IMR-90 (cell line): ENCODE results near the gene KCNMA1. TPM values are rescaled to one million over a fixed set of nuclear protein-coding genes. Genes with fewer than 3 reads are reported as not detected.
A peak's percentile ranks its signal among the peaks of the same experiment; 100 is the strongest.

ENCODE experiments used
- ATAC-seq: fragments of 200-7000 bp; cut with Tn5 transposase; 2 replicates; pipeline ENCODE4 v1.9.1; 2020; ENCODE audit warnings: low read depth, mild to moderate bottlenecking, moderate library complexity
- BruUV-seq: library from RNA; stranded (reverse); fragments of 400-500 nt; replicated peaks from 2 replicates; lab custom pipeline; 2021; lab: Mats Ljungman, UMichigan
- CTCF ChIA-PET: fragments of 300-600 bp; formaldehyde crosslinking; extraction: SDS; loops from one replicate; lab custom pipeline; 2021; ENCODE audit warnings: antibody characterized with exemption; lab: Yijun Ruan, JAX
- POLR2A ChIA-PET: fragments of 300-600 bp; sonication (Branson Sonifier 250); formaldehyde crosslinking; loops from one replicate; lab custom pipeline; 2022; ENCODE audit warnings: antibody characterized with exemption; ENCODE audit not compliant: unreplicated experiment; lab: Charles Lee
- DNase-seq: peaks from one replicate; pipeline ENCODE4 v3.0.0; 2013
- H2AFZ ChIP-seq: replicated peaks from 2 replicates; pipeline ENCODE3; 2013; ENCODE audit warnings: low read length, mild to moderate bottlenecking; ENCODE audit not compliant: poor library complexity
- H2AK5ac ChIP-seq: 2 replicates; pipeline ENCODE4 v1.6.1; 2013; ENCODE audit warnings: low read depth, low read length, inconsistent platforms
- H2AK9ac ChIP-seq: replicated peaks from 2 replicates; pipeline ENCODE3; 2013; ENCODE audit warnings: mild to moderate bottlenecking, low read depth, low read length, moderate library complexity; ENCODE audit not compliant: poor library complexity
- H2BK120ac ChIP-seq: 2 replicates; pipeline ENCODE4 v1.6.1; 2013; ENCODE audit warnings: low read depth, low read length, inconsistent platforms
- H2BK15ac ChIP-seq: 3 replicates; pipeline ENCODE4 v1.6.1; 2013; ENCODE audit warnings: low read depth, low read length, inconsistent platforms
- H2BK20ac ChIP-seq: 2 replicates; pipeline ENCODE4 v1.6.1; 2013; ENCODE audit warnings: low read depth, mild to moderate bottlenecking, inconsistent platforms, low read length, moderate library complexity
- H2BK5ac ChIP-seq: 2 replicates; pipeline ENCODE4 v1.6.1; 2013; ENCODE audit warnings: mild to moderate bottlenecking, low read depth, low read length, inconsistent platforms; ENCODE audit not compliant: poor library complexity, severe bottlenecking
- H3K14ac ChIP-seq: replicated peaks from 2 replicates; pipeline ENCODE4 v1.6.1; 2013; ENCODE audit warnings: low read depth, low read length, inconsistent platforms
- H3K18ac ChIP-seq: 2 replicates; pipeline ENCODE4 v1.6.1; 2013; ENCODE audit warnings: low read depth, low read length, control low read depth
- H3K23ac ChIP-seq: 2 replicates; pipeline ENCODE4 v1.6.1; 2013; ENCODE audit warnings: low read depth, low read length, inconsistent platforms
- H3K27ac ChIP-seq: 2 replicates; pipeline ENCODE4 v1.5.1; 2013; ENCODE audit warnings: mild to moderate bottlenecking, control low read depth, low read length; ENCODE audit not compliant: insufficient read depth
- H3K27me3 ChIP-seq: 2 replicates; pipeline ENCODE4 v1.6.1; 2013; ENCODE audit warnings: low read length; ENCODE audit not compliant: control insufficient read depth, insufficient read depth
- H3K36me3 ChIP-seq: 2 replicates; pipeline ENCODE4 v1.6.1; 2013; ENCODE audit warnings: low read length, mixed read lengths; ENCODE audit not compliant: control insufficient read depth, insufficient read depth
- H3K4ac ChIP-seq: 2 replicates; pipeline ENCODE4 v1.6.1; 2013; ENCODE audit warnings: low read depth, low read length, inconsistent platforms
- H3K4me1 ChIP-seq: 2 replicates; pipeline ENCODE4 v1.6.1; 2013; ENCODE audit warnings: low read length, mixed read lengths; ENCODE audit not compliant: control insufficient read depth, insufficient read depth
- H3K4me2 ChIP-seq: 2 replicates; pipeline ENCODE4 v1.6.1; 2013; ENCODE audit warnings: low read depth, mild to moderate bottlenecking, control low read depth, low read length, moderate library complexity
- H3K4me3 ChIP-seq: 2 replicates; pipeline ENCODE4 v1.5.1; 2013; ENCODE audit warnings: low read depth, mild to moderate bottlenecking, control low read depth, low read length, moderate library complexity; ENCODE audit not compliant: insufficient read depth
- H3K56ac ChIP-seq: 2 replicates; pipeline ENCODE4 v1.6.1; 2013; ENCODE audit warnings: low read length, inconsistent platforms; ENCODE audit not compliant: insufficient read depth; ENCODE audit errors: extremely low read depth
- H3K79me1 ChIP-seq, 2 experiments: 2 replicates each; pipeline ENCODE4 v1.6.1; 2013; ENCODE audit warnings: low read length in 2 of 2, inconsistent platforms in 1 of 2, low read depth in 1 of 2
- H3K9ac ChIP-seq: 2 replicates; pipeline ENCODE4 v1.6.1; 2013; ENCODE audit warnings: low read depth, low read length, control low read depth
- H3K9me1 ChIP-seq: 2 replicates; pipeline ENCODE4 v1.6.1; 2013; ENCODE audit warnings: low read length, inconsistent platforms; ENCODE audit not compliant: insufficient read depth
- H3K9me3 ChIP-seq: 2 replicates; pipeline ENCODE4 v1.6.1; 2013; ENCODE audit warnings: low read length; ENCODE audit not compliant: control insufficient read depth, insufficient read depth
- H4K20me1 ChIP-seq: 2 replicates; pipeline ENCODE4 v1.6.1; 2013; ENCODE audit warnings: low read length, inconsistent platforms; ENCODE audit not compliant: insufficient read depth
- H4K5ac ChIP-seq: 2 replicates; pipeline ENCODE4 v1.6.1; 2013; ENCODE audit warnings: mild to moderate bottlenecking, low read depth, low read length, control low read depth
- H4K8ac ChIP-seq, 2 experiments: 2 replicates each; pipeline ENCODE4 v1.6.1; 2013; ENCODE audit warnings: low read depth in 2 of 2, low read length in 2 of 2, control low read depth in 1 of 2, inconsistent platforms in 1 of 2
- H4K91ac ChIP-seq: 2 replicates; pipeline ENCODE4 v1.6.1; 2013; ENCODE audit warnings: low read depth, low read length, inconsistent platforms; ENCODE audit not compliant: insufficient read depth
- BHLHE40 ChIP-seq: fragments of 150-350 bp; IDR thresholded peaks from 2 replicates; pipeline ENCODE4 v1.6.1; 2016; ENCODE audit warnings: mild to moderate bottlenecking, low read depth, low read length
- CEBPB ChIP-seq: IDR thresholded peaks from 2 replicates; pipeline ENCODE4 v1.6.1; 2012; ENCODE audit warnings: low read depth, low read length, improper control_type of control experiment
- CHD1 ChIP-seq: IDR thresholded peaks from 2 replicates; pipeline ENCODE4 v1.6.1; 2012; ENCODE audit warnings: low read depth, low read length, improper control_type of control experiment
- FOS ChIP-seq: fragments of 150-350 bp; IDR thresholded peaks from 2 replicates; pipeline ENCODE4 v1.6.1; 2016; ENCODE audit warnings: low read depth, low read length
- MAFK ChIP-seq: IDR thresholded peaks from 2 replicates; pipeline ENCODE4 v1.6.1; 2012; ENCODE audit warnings: low read depth, low read length, improper control_type of control experiment
- MAZ ChIP-seq: IDR thresholded peaks from 2 replicates; pipeline ENCODE4 v1.6.1; 2012; ENCODE audit warnings: low read depth, mild to moderate bottlenecking, low read length, improper control_type of control experiment, moderate library complexity, borderline replicate concordance
- MXI1 ChIP-seq: IDR thresholded peaks from 2 replicates; pipeline ENCODE4 v1.6.1; 2012; ENCODE audit warnings: low read depth, mild to moderate bottlenecking, low read length, moderate library complexity, borderline replicate concordance
- NFE2L2 ChIP-seq: fragments of 150-350 bp; IDR thresholded peaks from 2 replicates; pipeline ENCODE4 v1.6.1; 2016; ENCODE audit warnings: low read depth, mild to moderate bottlenecking, low read length
- POLR2A ChIP-seq: IDR thresholded peaks from 2 replicates; pipeline ENCODE4 v1.6.1; 2012; ENCODE audit warnings: mild to moderate bottlenecking, low read depth, low read length
- RAD21 ChIP-seq: IDR thresholded peaks from 2 replicates; pipeline ENCODE4 v1.6.1; 2012; ENCODE audit warnings: low read length, improper control_type of control experiment
- RCOR1 ChIP-seq: IDR thresholded peaks from 2 replicates; pipeline ENCODE4 v1.6.1; 2012; ENCODE audit warnings: mild to moderate bottlenecking, low read length, improper control_type of control experiment; ENCODE audit not compliant: insufficient replicate concordance
- RFX5 ChIP-seq: IDR thresholded peaks from 2 replicates; pipeline ENCODE4 v1.8.0; 2012; ENCODE audit warnings: low read depth, mild to moderate bottlenecking, low read length, moderate library complexity
- SMC3 ChIP-seq: fragments of 150-350 bp; IDR thresholded peaks from 2 replicates; pipeline ENCODE4 v1.6.1; 2016; ENCODE audit warnings: low read depth, mild to moderate bottlenecking, antibody characterized with exemption, low read length, moderate library complexity
- WGBS, 2 experiments: methylation state at CpG; one replicate each; pipeline versions ENCODE4 v1.1.5 to v1.1.7; 2013; ENCODE audit warnings: missing lambda C conversion rate in 2 of 2; ENCODE audit not compliant: insufficient read length in 1 of 2; ENCODE audit errors: extremely low coverage in 2 of 2; 5-methylcytosine and 5-hydroxymethylcytosine counted together
- dilution Hi-C: fragments of 300-500 bp; cut with HindIII; formaldehyde crosslinking; loops from one replicate; pipeline ENCODE4 v1.14.3; 2018; ENCODE audit warnings: low sequenced_read_pairs; ENCODE audit not compliant: unreplicated experiment
- in situ Hi-C: fragments of 300-500 bp; cut with MboI; formaldehyde crosslinking; loops from 3 replicates; pipeline ENCODE4 v1.14.3; 2019; ENCODE audit warnings: low sequenced_read_pairs, inconsistent platforms, mixed read lengths
- intact Hi-C: fragments of 100-400 bp; cut with micrococcal nuclease; formaldehyde crosslinking; loops from 2 replicates; pipeline ENCODE4 v1.10.0; 2022
- polyA plus RNA-seq, 3 experiments: library from polyadenylated mRNA; depleted of rRNA; stranded (reverse); fragments of >200 nt; gene quantifications; 2 replicates each; pipeline ENCODE4 v1.2.3, GENCODE V29; 2012; ENCODE audit warnings: low replicate concordance in 1 of 3
- total RNA-seq: library from RNA; depleted of rRNA; stranded (reverse); fragments of >200 nt; gene quantifications from 2 replicates; pipeline ENCODE4 v1.2.3, GENCODE V29; 2012
- TF ChIP-seq, protein P1 (sequence below): conservative IDR thresholded peaks from 2 replicates; pipeline ENCODE4 v1.5.1; 2012; ENCODE audit warnings: mild to moderate bottlenecking, low read depth, low read length, improper control_type of control experiment
- TF ChIP-seq, protein P2 (sequence below): fragments of 150-350 bp; IDR thresholded peaks from 2 replicates; pipeline ENCODE4 v1.6.1; 2017; ENCODE audit warnings: mild to moderate bottlenecking, antibody characterized with exemption, low read length, low read depth

The KCNMA1 gene
- total and polyA plus RNA-seq, 2 of the 4 experiments (the other 2 are of a cell fraction), result 25.6 to 29.6 TPM

DNA sequence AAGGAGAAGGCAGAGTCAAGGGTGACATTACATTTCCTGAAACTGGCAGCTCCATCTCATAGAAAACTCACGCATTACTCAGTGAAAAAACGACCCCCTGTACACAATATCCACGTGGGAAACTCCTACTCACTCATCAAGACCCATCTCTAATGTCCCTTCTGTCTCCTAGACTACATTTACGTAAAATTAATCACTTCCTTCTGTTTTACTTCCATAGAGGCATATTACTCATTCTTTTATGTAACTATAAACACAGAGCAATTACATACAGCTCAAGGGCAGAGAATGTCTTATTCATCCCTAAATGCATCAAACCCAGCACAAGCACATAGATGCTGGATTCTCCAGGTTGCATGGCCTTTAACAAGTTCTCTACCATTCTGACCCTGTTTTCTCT is 281.8 kb downstream of the KCNMA1 start:
- ATAC-seq, result peak; percentile 66
- Histone ChIP-seq H2BK120ac (peak overlapping the region; percentile 92), H3K4me2 (no peak overlapping the region), H3K4me3 (no peak overlapping the region), H2AK9ac (no peak overlapping the region), H4K20me1 (no peaks in the 10 kb centered on the region), H4K5ac (no peak overlapping the region), H2AK5ac (peak overlapping the region; percentile 99), H3K18ac (peak overlapping the region; percentile 70; the same call in 1 of the 2 replicates), H3K4ac (peak overlapping the region; percentile 94; the same call in 1 of the 2 replicates), H3K27me3 (no peaks in the 10 kb centered on the region), H3K9me1 (peaks cover 31% of the 10 kb centered on the region), H3K36me3 (no peaks in the 10 kb centered on the region), H2AFZ (no peak overlapping the region), H2BK5ac (peak overlapping the region; percentile 82), H3K4me1 (peaks cover 20% of the 10 kb centered on the region), H3K9ac (no peak overlapping the region), H3K27ac (no peak overlapping the region), H4K91ac (no peak overlapping the region), H2BK15ac (peak overlapping the region; percentile 91; the same call in 1 of the 3 replicates), H2BK20ac (peak overlapping the region; percentile 89; the same call in 1 of the 2 replicates), H4K8ac (peak overlapping the region in 1 of 2 experiments; percentile 69; a peak in 2 of 4 replicates), H3K9me3 (no peaks in the 10 kb centered on the region), H3K79me1 (peaks cover 0 to 22% of the 10 kb centered on the region in 2 experiments; a peak in 3 of 4 replicates), H3K56ac (no peak overlapping the region), H3K14ac (peak overlapping the region; percentile 54; the same call in 1 of the 2 replicates), H3K23ac (no peak overlapping the region; the same call in 1 of the 2 replicates)
- in situ Hi-C loops, result no loop called here
- WGBS, 2 experiments, result no CpG with 5 or more reads among the region's 4 CpGs
- intact Hi-C loops, result no loop called here
- POLR2A ChIA-PET, result interaction anchor here (0.6 kb wide), 1 partner anchor 35 kb away, joined by 3 read pairs; no protein-coding TSS in a partner anchor
- dilution Hi-C loops, result no loop called here
- CTCF ChIA-PET, result no interaction called here
- peak; percentile 95 for DNase-seq
- no TSS peak for BruUV-seq
- peak; percentile 14; the same call in 1 of the 2 replicates for TF ChIP-seq RAD21
- TF ChIP-seq, protein P1, sequence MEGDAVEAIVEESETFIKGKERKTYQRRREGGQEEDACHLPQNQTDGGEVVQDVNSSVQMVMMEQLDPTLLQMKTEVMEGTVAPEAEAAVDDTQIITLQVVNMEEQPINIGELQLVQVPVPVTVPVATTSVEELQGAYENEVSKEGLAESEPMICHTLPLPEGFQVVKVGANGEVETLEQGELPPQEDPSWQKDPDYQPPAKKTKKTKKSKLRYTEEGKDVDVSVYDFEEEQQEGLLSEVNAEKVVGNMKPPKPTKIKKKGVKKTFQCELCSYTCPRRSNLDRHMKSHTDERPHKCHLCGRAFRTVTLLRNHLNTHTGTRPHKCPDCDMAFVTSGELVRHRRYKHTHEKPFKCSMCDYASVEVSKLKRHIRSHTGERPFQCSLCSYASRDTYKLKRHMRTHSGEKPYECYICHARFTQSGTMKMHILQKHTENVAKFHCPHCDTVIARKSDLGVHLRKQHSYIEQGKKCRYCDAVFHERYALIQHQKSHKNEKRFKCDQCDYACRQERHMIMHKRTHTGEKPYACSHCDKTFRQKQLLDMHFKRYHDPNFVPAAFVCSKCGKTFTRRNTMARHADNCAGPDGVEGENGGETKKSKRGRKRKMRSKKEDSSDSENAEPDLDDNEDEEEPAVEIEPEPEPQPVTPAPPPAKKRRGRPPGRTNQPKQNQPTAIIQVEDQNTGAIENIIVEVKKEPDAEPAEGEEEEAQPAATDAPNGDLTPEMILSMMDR, result no peak
- TF ChIP-seq BHLHE40, result 0 out of 2 replicates have a peak, but pooled peaks have one; percentile 20
- peak; percentile 66; the same call in 1 of the 2 replicates for TF ChIP-seq POLR2A
- peak; percentile 92 for TF ChIP-seq FOS
- TF ChIP-seq RFX5, result no peak
- no peak for TF ChIP-seq CHD1
- no peak for TF ChIP-seq NFE2L2
- TF ChIP-seq CEBPB, result peak; percentile 63; the same call in 1 of the 2 replicates
- TF ChIP-seq MAZ, result no peak
- TF ChIP-seq MXI1, result 0 out of 2 replicates have a peak, but pooled peaks have one; percentile 14
- TF ChIP-seq, protein P2, sequence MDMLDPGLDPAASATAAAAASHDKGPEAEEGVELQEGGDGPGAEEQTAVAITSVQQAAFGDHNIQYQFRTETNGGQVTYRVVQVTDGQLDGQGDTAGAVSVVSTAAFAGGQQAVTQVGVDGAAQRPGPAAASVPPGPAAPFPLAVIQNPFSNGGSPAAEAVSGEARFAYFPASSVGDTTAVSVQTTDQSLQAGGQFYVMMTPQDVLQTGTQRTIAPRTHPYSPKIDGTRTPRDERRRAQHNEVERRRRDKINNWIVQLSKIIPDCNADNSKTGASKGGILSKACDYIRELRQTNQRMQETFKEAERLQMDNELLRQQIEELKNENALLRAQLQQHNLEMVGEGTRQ, result peak; percentile 52
- TF ChIP-seq MAFK, result peak; percentile 0; the same call in 1 of the 2 replicates
- peak; percentile 24; the same call in 1 of the 2 replicates for TF ChIP-seq SMC3
- TF ChIP-seq RCOR1, result peak; percentile 85
